ENCODE data around the gene ZFAND5. TPM values are rescaled to one million over a fixed set of nuclear protein-coding genes. Genes with fewer than 3 reads are reported as not detected.

The ZFAND5 gene
- total and polyA plus RNA-seq, 2 of the 13 experiments (the other 11 are each of a cell fraction or from before 2014, with no cell fraction given), result 53.4 to 60.2 TPM

GRCh38 chr9:72322259-72322658, 42.7 kb downstream of the ZFAND5 start (continued):
- TF ChIP-seq ZNF513 (CRISPR knock-in tag; conservative IDR thresholded peaks at IDR 0.05), result no peak

GRCh38 chr9:72315510-72316311, 49.3 kb downstream of the ZFAND5 start:
- POLR2A ChIA-PET, result interaction anchor here (1.4 kb wide), 1 partner anchor 49 kb away, joined by 9 read pairs; the partner anchor contains the start of gene ZFAND5
- Histone ChIP-seq H3K9ac (ENCODE audit: insufficient read depth, low read depth, low read length) (no peak overlapping the region), H3K36me3 (replicated peaks in 1 of 2; ENCODE audit: control insufficient read depth in 1 of 2, insufficient read depth in 2 of 2, low read length in 2 of 2) (no peaks in the 10 kb centered on the region), H3K27me3 (ENCODE audit: control insufficient read depth in 1 of 2, insufficient read depth in 2 of 2, low read length in 2 of 2) (no peaks in the 10 kb centered on the region; a peak in 1 of 5 replicates), H3K27ac (ENCODE audit: extremely low read length, insufficient read depth, low read length) (no peak overlapping the region), H3K9me3 (ENCODE audit: low read length) (no peaks in the 10 kb centered on the region), H3K4me1 (ENCODE audit: insufficient read depth, low read length) (peaks cover 13% of the 10 kb centered on the region; the same call in 1 of the 2 replicates), H3K79me2 (ENCODE audit: insufficient read depth, low read length) (no peaks in the 10 kb centered on the region), H4K20me1 (ENCODE audit: insufficient read depth, low read length) (no peaks in the 10 kb centered on the region), H2AFZ (ENCODE audit: low read length) (no peak overlapping the region), H3K4me2 (ENCODE audit: low read depth, low read length) (no peak overlapping the region), H3K4me3 (replicated peaks in 1 of 3; ENCODE audit: insufficient read depth in 1 of 3, low read depth in 2 of 3, low read length in 3 of 3) (no peak overlapping the region)
- in situ Hi-C loops (cut with HindIII; ENCODE audit: extremely low pct_ligation_motif_present, low pct_unique_long_range_greater_than_20kb) (no loop called here), intact Hi-C loops (cut with micrococcal nuclease; ENCODE audit: unreplicated experiment) (no loop called here)
- CTCF ChIA-PET (ENCODE audit: low intra/inter-chr PET ratio, low total read pairs), result no interaction called here
- ATAC-seq (peak; percentile 23; the same call in 1 of the 3 replicates), DNase-seq (ENCODE audit: low spot score) (no peak), FAIRE-seq (no peak)
- no TSS peak for BruUV-seq (replicated peaks)
- WGBS (ENCODE audit: low lambda C conversion rate), result under 1% methylated on average over 9 of the region's 10 CpGs
- no peak for TF ChIP-seq RORA (CRISPR knock-in tag; IDR thresholded peaks at IDR 0.05)
- TF ChIP-seq TP53 (CRISPR knock-in tag; conservative IDR thresholded peaks at IDR 0.05), result no peak
- TF ChIP-seq GZF1 (CRISPR knock-in tag; IDR thresholded peaks at IDR 0.05), result no peak
- TF ChIP-seq, protein P1, sequence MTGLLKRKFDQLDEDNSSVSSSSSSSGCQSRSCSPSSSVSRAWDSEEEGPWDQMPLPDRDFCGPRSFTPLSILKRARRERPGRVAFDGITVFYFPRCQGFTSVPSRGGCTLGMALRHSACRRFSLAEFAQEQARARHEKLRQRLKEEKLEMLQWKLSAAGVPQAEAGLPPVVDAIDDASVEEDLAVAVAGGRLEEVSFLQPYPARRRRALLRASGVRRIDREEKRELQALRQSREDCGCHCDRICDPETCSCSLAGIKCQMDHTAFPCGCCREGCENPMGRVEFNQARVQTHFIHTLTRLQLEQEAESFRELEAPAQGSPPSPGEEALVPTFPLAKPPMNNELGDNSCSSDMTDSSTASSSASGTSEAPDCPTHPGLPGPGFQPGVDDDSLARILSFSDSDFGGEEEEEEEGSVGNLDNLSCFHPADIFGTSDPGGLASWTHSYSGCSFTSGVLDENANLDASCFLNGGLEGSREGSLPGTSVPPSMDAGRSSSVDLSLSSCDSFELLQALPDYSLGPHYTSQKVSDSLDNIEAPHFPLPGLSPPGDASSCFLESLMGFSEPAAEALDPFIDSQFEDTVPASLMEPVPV (CRISPR knock-in tag; IDR thresholded peaks at IDR 0.05), result no peak
- TF ChIP-seq ZNF567 (CRISPR knock-in tag; IDR thresholded peaks at IDR 0.05; ENCODE audit: borderline replicate concordance), result no peak
- TF ChIP-seq NFKBIZ (CRISPR knock-in tag; IDR thresholded peaks at IDR 0.05), result no peak
- no peak for TF ChIP-seq GLI4 (CRISPR knock-in tag; IDR thresholded peaks at IDR 0.05; ENCODE audit: borderline replicate concordance)
- TF ChIP-seq, protein P2, sequence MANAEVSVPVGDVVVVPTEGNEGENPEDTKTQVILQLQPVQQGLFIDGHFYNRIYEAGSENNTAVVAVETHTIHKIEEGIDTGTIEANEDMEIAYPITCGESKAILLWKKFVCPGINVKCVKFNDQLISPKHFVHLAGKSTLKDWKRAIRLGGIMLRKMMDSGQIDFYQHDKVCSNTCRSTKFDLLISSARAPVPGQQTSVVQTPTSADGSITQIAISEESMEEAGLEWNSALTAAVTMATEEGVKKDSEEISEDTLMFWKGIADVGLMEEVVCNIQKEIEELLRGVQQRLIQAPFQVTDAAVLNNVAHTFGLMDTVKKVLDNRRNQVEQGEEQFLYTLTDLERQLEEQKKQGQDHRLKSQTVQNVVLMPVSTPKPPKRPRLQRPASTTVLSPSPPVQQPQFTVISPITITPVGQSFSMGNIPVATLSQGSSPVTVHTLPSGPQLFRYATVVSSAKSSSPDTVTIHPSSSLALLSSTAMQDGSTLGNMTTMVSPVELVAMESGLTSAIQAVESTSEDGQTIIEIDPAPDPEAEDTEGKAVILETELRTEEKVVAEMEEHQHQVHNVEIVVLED (CRISPR knock-in tag; IDR thresholded peaks at IDR 0.05; ENCODE audit: borderline replicate concordance), result no peak
- no peak for TF ChIP-seq SYNCRIP (IDR thresholded peaks at IDR 0.05; ENCODE audit: insufficient read depth, low read depth, low read length)
- TF ChIP-seq, protein P3, sequence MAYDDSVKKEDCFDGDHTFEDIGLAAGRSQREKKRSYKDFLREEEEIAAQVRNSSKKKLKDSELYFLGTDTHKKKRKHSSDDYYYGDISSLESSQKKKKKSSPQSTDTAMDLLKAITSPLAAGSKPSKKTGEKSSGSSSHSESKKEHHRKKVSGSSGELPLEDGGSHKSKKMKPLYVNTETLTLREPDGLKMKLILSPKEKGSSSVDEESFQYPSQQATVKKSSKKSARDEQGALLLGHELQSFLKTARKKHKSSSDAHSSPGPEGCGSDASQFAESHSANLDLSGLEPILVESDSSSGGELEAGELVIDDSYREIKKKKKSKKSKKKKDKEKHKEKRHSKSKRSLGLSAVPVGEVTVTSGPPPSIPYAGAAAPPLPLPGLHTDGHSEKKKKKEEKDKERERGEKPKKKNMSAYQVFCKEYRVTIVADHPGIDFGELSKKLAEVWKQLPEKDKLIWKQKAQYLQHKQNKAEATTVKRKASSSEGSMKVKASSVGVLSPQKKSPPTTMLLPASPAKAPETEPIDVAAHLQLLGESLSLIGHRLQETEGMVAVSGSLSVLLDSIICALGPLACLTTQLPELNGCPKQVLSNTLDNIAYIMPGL (CRISPR knock-in tag; IDR thresholded peaks at IDR 0.05; ENCODE audit: borderline replicate concordance in 1 of 2, low read depth in 1 of 2), result no peak
- TF ChIP-seq KAT7 (CRISPR knock-in tag; IDR thresholded peaks at IDR 0.05; ENCODE audit: borderline replicate concordance), result no peak
- no peak for TF ChIP-seq ZNF772 (CRISPR knock-in tag; IDR thresholded peaks at IDR 0.05)

Data from HepG2 (cell line).